ENCODE data around the gene DNASE1L2. TPM values are rescaled to one million over a fixed set of nuclear protein-coding genes. Genes with fewer than 3 reads are reported as not detected.

DNASE1L2 gene
- total and polyA plus RNA-seq, 2 of the 4 experiments (the other 2 are of a cell fraction): 0.18 to 0.75 TPM

DNA sequence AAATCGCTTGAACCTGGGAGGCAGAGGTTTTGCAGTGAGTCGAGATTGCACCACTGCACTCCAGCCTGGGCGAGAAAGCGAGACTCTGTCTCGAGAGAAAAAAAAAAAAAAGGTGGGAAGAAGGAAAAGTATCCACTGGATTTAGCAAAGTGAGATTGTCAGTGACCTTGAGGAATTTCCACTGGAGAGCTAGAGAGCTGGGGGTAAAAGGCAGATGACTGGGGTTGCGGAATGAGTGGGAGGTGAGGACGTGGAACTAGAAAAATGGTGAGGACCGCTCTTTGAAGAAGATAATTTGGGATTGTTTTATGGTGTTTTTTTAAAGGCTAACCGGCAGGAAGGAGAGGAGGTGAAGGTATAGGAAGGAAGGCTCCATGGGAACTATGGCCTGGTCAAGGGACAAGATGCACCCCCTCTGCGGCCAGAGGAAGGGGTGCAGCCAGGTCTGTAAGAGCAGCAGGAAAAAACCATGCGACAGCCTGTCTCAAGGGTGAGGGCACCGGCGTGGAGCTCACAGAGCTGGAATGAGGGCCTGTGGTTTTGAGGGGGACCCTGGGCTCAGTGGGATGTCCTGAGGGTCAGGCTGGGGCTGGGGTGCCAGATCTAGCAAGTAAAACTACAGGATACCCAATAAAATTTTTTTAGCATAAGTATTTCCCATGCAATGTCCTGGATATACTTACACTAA lies 31.7 kb upstream of the DNASE1L2 start:
- H2BK5ac ChIP-seq (ENCODE audit: low read depth, low read length, poor library complexity, severe bottlenecking): no peak overlapping the region
- dilution Hi-C loops (cut with HindIII; ENCODE audit: low sequenced_read_pairs, unreplicated experiment): no loop called here
- H2BK15ac ChIP-seq (ENCODE audit: low read depth, low read length): no peak overlapping the region
- peak overlapping the region; percentile 100 for H2AFZ ChIP-seq (replicated peaks; ENCODE audit: low read length, poor library complexity)
- BruUV-seq (replicated peaks): no TSS peak
- 87 to 100% methylated on average over 2 to 6 of the region's 13 CpGs for WGBS, 2 experiments (ENCODE audit: extremely low coverage in 2 of 2, insufficient read length in 1 of 2)
- in situ Hi-C loops (cut with MboI; ENCODE audit: low sequenced_read_pairs): no loop called here
- no peak for DNase-seq
- peak overlapping the region; percentile 91 to 98 for H4K8ac ChIP-seq (ENCODE audit: low read depth in 2 of 2, low read length in 2 of 2)
- CTCF ChIA-PET: interaction anchor here (0.6 kb wide), 1 partner anchor 182 kb away, joined by 3 read pairs; no protein-coding TSS in a partner anchor
- peaks cover 23% of the 10 kb centered on the region; the same call in 1 of the 2 replicates for H3K36me3 ChIP-seq (ENCODE audit: control insufficient read depth, insufficient read depth, low read length)
- peak overlapping the region; percentile 92 for H3K4me3 ChIP-seq (ENCODE audit: insufficient read depth, low read depth, low read length)
- peaks cover 7% of the 10 kb centered on the region for H3K4me1 ChIP-seq (ENCODE audit: control insufficient read depth, insufficient read depth, low read length)
- ATAC-seq (ENCODE audit: low read depth): no peak
- no peak overlapping the region; the same call in 1 of the 2 replicates for H3K56ac ChIP-seq (ENCODE audit: extremely low read depth, insufficient read depth, low read length)
- H3K18ac ChIP-seq (ENCODE audit: low read depth, low read length): no peak overlapping the region
- no peaks in the 10 kb centered on the region for H3K9me3 ChIP-seq (ENCODE audit: control insufficient read depth, insufficient read depth, low read length)
- intact Hi-C loops (cut with micrococcal nuclease): no loop called here
- H3K4me2 ChIP-seq (ENCODE audit: low read depth, low read length): peak overlapping the region; percentile 80
- peak overlapping the region; percentile 5; the same call in 1 of the 2 replicates for H4K91ac ChIP-seq (ENCODE audit: insufficient read depth, low read depth, low read length)
- peaks cover 11% of the 10 kb centered on the region for H3K27me3 ChIP-seq (ENCODE audit: control insufficient read depth, insufficient read depth, low read length)
- peak overlapping the region; percentile 88 for H4K5ac ChIP-seq (ENCODE audit: low read depth, low read length)
- peak overlapping the region; percentile 88 for H2AK9ac ChIP-seq (replicated peaks; ENCODE audit: low read depth, low read length, poor library complexity)
- peaks cover 13 to 24% of the 10 kb centered on the region in 2 experiments for H3K79me1 ChIP-seq (ENCODE audit: low read depth in 1 of 2, low read length in 2 of 2)
- peak overlapping the region; percentile 74 for H3K9ac ChIP-seq (ENCODE audit: low read depth, low read length)
- TF ChIP-seq MAZ (IDR thresholded peaks at IDR 0.05; ENCODE audit: borderline replicate concordance, low read depth, low read length) (peak; percentile 0; the same call in 1 of the 2 replicates), SMC3 (IDR thresholded peaks at IDR 0.05; ENCODE audit: low read depth, low read length) (no peak)
- peaks cover 5% of the 10 kb centered on the region; the same call in 1 of the 2 replicates for H4K20me1 ChIP-seq (ENCODE audit: insufficient read depth, low read length)
- H2BK120ac ChIP-seq (ENCODE audit: low read depth, low read length): no peak overlapping the region; the same call in 1 of the 2 replicates
- H2AK5ac ChIP-seq (ENCODE audit: low read depth, low read length): peak overlapping the region; percentile 70; the same call in 1 of the 2 replicates
- POLR2A ChIA-PET (ENCODE audit: unreplicated experiment): no interaction called here
- H3K4ac ChIP-seq (ENCODE audit: low read depth, low read length): peak overlapping the region; percentile 62
- no peak overlapping the region for H3K23ac ChIP-seq (ENCODE audit: low read depth, low read length)
- peak overlapping the region; percentile 83 for H3K27ac ChIP-seq (ENCODE audit: insufficient read depth, low read length)
- H3K14ac ChIP-seq (replicated peaks; ENCODE audit: low read depth, low read length): no peak overlapping the region
- no peak overlapping the region for H2BK20ac ChIP-seq (ENCODE audit: low read depth, low read length)
- H3K9me1 ChIP-seq (ENCODE audit: insufficient read depth, low read length): peaks cover 6% of the 10 kb centered on the region; the same call in 1 of the 2 replicates

Measured in IMR-90 (cell line).